ENCODE measurements around the gene COL3A1. TPM values are rescaled to one million over a fixed set of nuclear protein-coding genes. Genes with fewer than 3 reads are reported as not detected.

Gene COL3A1
- total and polyA plus RNA-seq, 4 experiments from 2014 or later, result not detected

- Mint-ChIP-seq H3K27ac (no peak overlapping the region), H3K36me3 (no peaks in the 10 kb centered on the region), H3K9me3 (no peaks in the 10 kb centered on the region), H3K4me3 (no peak overlapping the region), H3K27me3 (no peaks in the 10 kb centered on the region), H3K4me1 (no peaks in the 10 kb centered on the region)
- no peak overlapping the region for H3K4me3 ChIP-seq (ENCODE audit: low read length in 2 of 2)
- no peaks in the 10 kb centered on the region for H3K36me3 ChIP-seq (ENCODE audit: insufficient read depth, low read length)
- no peaks in the 10 kb centered on the region for H3K27me3 ChIP-seq (ENCODE audit: insufficient read depth, low read length)
- no peak overlapping the region for H3K27ac ChIP-seq (ENCODE audit: low read depth, low read length)
- no peaks in the 10 kb centered on the region for H3K4me1 ChIP-seq (ENCODE audit: insufficient read depth, low read length)
- ChIA-PET CTCF (ENCODE audit: partially characterized antibody) (no interaction called here), POLR2A (ENCODE audit: partially characterized antibody) (no interaction called here)
- DNase-seq, result no peak
- no peaks in the 10 kb centered on the region for H3K9me3 ChIP-seq (ENCODE audit: control insufficient read depth in 1 of 2, low read length in 2 of 2)
- intact Hi-C loops (cut with micrococcal nuclease), result no loop called here
Observed at GRCh38 chr2:188984680-188985079, 10.5 kb downstream of the COL3A1 start.

- Mint-ChIP-seq H3K27me3 (no peaks in the 10 kb centered on the region), H3K36me3 (no peaks in the 10 kb centered on the region), H3K4me3 (no peak overlapping the region), H3K27ac (no peak overlapping the region), H3K9me3 (no peaks in the 10 kb centered on the region), H3K4me1 (no peaks in the 10 kb centered on the region)
- no peak for DNase-seq
- H3K4me1 ChIP-seq (ENCODE audit: insufficient read depth, low read length), result no peaks in the 10 kb centered on the region
- H3K27ac ChIP-seq (ENCODE audit: low read depth, low read length), result no peak overlapping the region
- CTCF ChIA-PET (ENCODE audit: partially characterized antibody), result no interaction called here
- no peaks in the 10 kb centered on the region for H3K27me3 ChIP-seq (ENCODE audit: insufficient read depth, low read length)
- no peak overlapping the region for H3K4me3 ChIP-seq (ENCODE audit: low read length in 2 of 2)
- H3K36me3 ChIP-seq (ENCODE audit: insufficient read depth, low read length), result no peaks in the 10 kb centered on the region
- POLR2A ChIA-PET (ENCODE audit: partially characterized antibody), result no interaction called here
- H3K9me3 ChIP-seq (ENCODE audit: control insufficient read depth in 1 of 2, low read length in 2 of 2), result no peaks in the 10 kb centered on the region
- intact Hi-C loops (cut with micrococcal nuclease), result no loop called here
Observed at GRCh38 chr2:188986839-188987238, 12.7 kb downstream of the COL3A1 start.

GRCh38 chr2:188993247-188993646, 19.1 kb downstream of the COL3A1 start:
- Histone ChIP-seq H3K4me3 (ENCODE audit: low read length in 2 of 2) (no peak overlapping the region), H3K36me3 (ENCODE audit: insufficient read depth, low read length) (no peaks in the 10 kb centered on the region), H3K27ac (ENCODE audit: low read depth, low read length) (no peak overlapping the region), H3K4me1 (ENCODE audit: insufficient read depth, low read length) (no peaks in the 10 kb centered on the region), H3K27me3 (ENCODE audit: insufficient read depth, low read length) (no peaks in the 10 kb centered on the region), H3K9me3 (ENCODE audit: control insufficient read depth in 1 of 2, low read length in 2 of 2) (no peaks in the 10 kb centered on the region)
- H3K27ac Mint-ChIP-seq, result no peak overlapping the region
- no peak for DNase-seq
- H3K36me3 Mint-ChIP-seq, result no peaks in the 10 kb centered on the region
- POLR2A ChIA-PET (ENCODE audit: partially characterized antibody), result no interaction called here
- intact Hi-C loops (cut with micrococcal nuclease), result no loop called here
- CTCF ChIA-PET (ENCODE audit: partially characterized antibody), result no interaction called here
- no peaks in the 10 kb centered on the region for H3K9me3 Mint-ChIP-seq
- no peaks in the 10 kb centered on the region for H3K4me1 Mint-ChIP-seq
- H3K4me3 Mint-ChIP-seq, result no peak overlapping the region
- no peaks in the 10 kb centered on the region for H3K27me3 Mint-ChIP-seq

- CTCF ChIA-PET (ENCODE audit: partially characterized antibody), result no interaction called here
- H3K4me3 ChIP-seq (ENCODE audit: low read length in 2 of 2), result no peak overlapping the region
- Mint-ChIP-seq H3K4me1 (peaks cover 0 to 3% (median under 1%) of the 10 kb centered on the region in 4 donors), H3K9me3 (no peaks in the 10 kb centered on the region), H3K36me3 (no peaks in the 10 kb centered on the region), H3K4me3 (no peak overlapping the region), H3K27ac (peak overlapping the region in 1 of 7 donors; percentile 68), H3K27me3 (no peaks in the 10 kb centered on the region)
- no peaks in the 10 kb centered on the region for H3K9me3 ChIP-seq (ENCODE audit: control insufficient read depth in 1 of 2, low read length in 2 of 2)
- POLR2A ChIA-PET (ENCODE audit: partially characterized antibody), result no interaction called here
- H3K36me3 ChIP-seq (ENCODE audit: insufficient read depth, low read length), result no peaks in the 10 kb centered on the region
- no peak for DNase-seq
- intact Hi-C loops (cut with micrococcal nuclease), result no loop called here
- H3K27ac ChIP-seq (ENCODE audit: low read depth, low read length), result no peak overlapping the region
- H3K27me3 ChIP-seq (ENCODE audit: insufficient read depth, low read length), result no peaks in the 10 kb centered on the region
- H3K4me1 ChIP-seq (ENCODE audit: insufficient read depth, low read length), result no peaks in the 10 kb centered on the region
Observed at GRCh38 chr2:188997263-188997662, 23.1 kb downstream of the COL3A1 start.

GRCh38 chr2:189000221-189000620, 26.0 kb downstream of the COL3A1 start:
- peaks cover 0 to 9% (median under 1%) of the 10 kb centered on the region in 4 donors for H3K4me1 Mint-ChIP-seq
- intact Hi-C loops (cut with micrococcal nuclease), result no loop called here
- no peak for DNase-seq
- H3K9me3 Mint-ChIP-seq, result no peaks in the 10 kb centered on the region
- no peaks in the 10 kb centered on the region for H3K4me1 ChIP-seq (ENCODE audit: insufficient read depth, low read length)
- H3K36me3 ChIP-seq (ENCODE audit: insufficient read depth, low read length), result no peaks in the 10 kb centered on the region
- H3K36me3 Mint-ChIP-seq, result no peaks in the 10 kb centered on the region
- no peak overlapping the region for H3K4me3 Mint-ChIP-seq
- ChIA-PET POLR2A (ENCODE audit: partially characterized antibody) (no interaction called here), CTCF (ENCODE audit: partially characterized antibody) (no interaction called here)
- H3K27ac Mint-ChIP-seq, result no peak overlapping the region
- no peak overlapping the region for H3K4me3 ChIP-seq (ENCODE audit: low read length in 2 of 2)
- H3K9me3 ChIP-seq (ENCODE audit: control insufficient read depth in 1 of 2, low read length in 2 of 2), result no peaks in the 10 kb centered on the region
- no peaks in the 10 kb centered on the region for H3K27me3 Mint-ChIP-seq
- no peak overlapping the region for H3K27ac ChIP-seq (ENCODE audit: low read depth, low read length)
- no peaks in the 10 kb centered on the region for H3K27me3 ChIP-seq (ENCODE audit: insufficient read depth, low read length)

- DNase-seq, result no peak
- no peaks in the 10 kb centered on the region for H3K36me3 Mint-ChIP-seq
- ChIA-PET CTCF (ENCODE audit: partially characterized antibody) (no interaction called here), POLR2A (ENCODE audit: partially characterized antibody) (no interaction called here)
- Histone ChIP-seq H3K9me3 (ENCODE audit: control insufficient read depth in 1 of 2, low read length in 2 of 2) (no peaks in the 10 kb centered on the region), H3K4me1 (ENCODE audit: insufficient read depth, low read length) (no peaks in the 10 kb centered on the region), H3K27me3 (ENCODE audit: insufficient read depth, low read length) (no peaks in the 10 kb centered on the region), H3K27ac (ENCODE audit: low read depth, low read length) (no peak overlapping the region), H3K4me3 (ENCODE audit: low read length in 2 of 2) (no peak overlapping the region), H3K36me3 (ENCODE audit: insufficient read depth, low read length) (no peaks in the 10 kb centered on the region)
- no peak overlapping the region for H3K27ac Mint-ChIP-seq
- no peak overlapping the region for H3K4me3 Mint-ChIP-seq
- H3K27me3 Mint-ChIP-seq, result no peaks in the 10 kb centered on the region
- intact Hi-C loops (cut with micrococcal nuclease), result no loop called here
- H3K9me3 Mint-ChIP-seq, result no peaks in the 10 kb centered on the region
- peaks cover 0 to 9% (median under 1%) of the 10 kb centered on the region in 4 donors for H3K4me1 Mint-ChIP-seq
Observed at GRCh38 chr2:189002079-189002478, 27.9 kb downstream of the COL3A1 start.

GRCh38 chr2:189008555-189009262, 34.5 kb downstream of the COL3A1 start:
- Mint-ChIP-seq H3K36me3 (no peaks in the 10 kb centered on the region), H3K27ac (no peak overlapping the region), H3K27me3 (no peaks in the 10 kb centered on the region), H3K4me1 (peaks cover 0 to 3% (median 1%) of the 10 kb centered on the region in 4 donors), H3K9me3 (peaks cover 0 to 2% (median 0%) of the 10 kb centered on the region in 8 donors), H3K4me3 (no peak overlapping the region)
- Histone ChIP-seq H3K27ac (ENCODE audit: low read depth, low read length) (no peak overlapping the region), H3K9me3 (ENCODE audit: control insufficient read depth in 1 of 2, low read length in 2 of 2) (no peaks in the 10 kb centered on the region), H3K4me1 (ENCODE audit: insufficient read depth, low read length) (no peaks in the 10 kb centered on the region), H3K27me3 (ENCODE audit: insufficient read depth, low read length) (no peaks in the 10 kb centered on the region), H3K4me3 (ENCODE audit: low read length in 2 of 2) (no peak overlapping the region), H3K36me3 (ENCODE audit: insufficient read depth, low read length) (no peaks in the 10 kb centered on the region)
- no peak for DNase-seq
- POLR2A ChIA-PET (ENCODE audit: partially characterized antibody), result no interaction called here
- CTCF ChIA-PET (ENCODE audit: partially characterized antibody), result no interaction called here
- intact Hi-C loops (cut with micrococcal nuclease), result no loop called here

GRCh38 chr2:189010536-189010935, 36.4 kb downstream of the COL3A1 start:
- no peak overlapping the region for H3K27ac ChIP-seq (ENCODE audit: low read depth, low read length)
- no peak overlapping the region for H3K4me3 Mint-ChIP-seq
- H3K4me1 Mint-ChIP-seq, result peaks cover 0 to 3% (median 1%) of the 10 kb centered on the region in 4 donors
- H3K4me1 ChIP-seq (ENCODE audit: insufficient read depth, low read length), result no peaks in the 10 kb centered on the region
- H3K9me3 Mint-ChIP-seq, result peaks cover 0 to 2% (median 0%) of the 10 kb centered on the region in 8 donors
- no peaks in the 10 kb centered on the region for H3K27me3 ChIP-seq (ENCODE audit: insufficient read depth, low read length)
- DNase-seq, result no peak
- ChIA-PET CTCF (ENCODE audit: partially characterized antibody) (no interaction called here), POLR2A (ENCODE audit: partially characterized antibody) (no interaction called here)
- no peaks in the 10 kb centered on the region for H3K9me3 ChIP-seq (ENCODE audit: control insufficient read depth in 1 of 2, low read length in 2 of 2)
- no peaks in the 10 kb centered on the region for H3K36me3 Mint-ChIP-seq
- no peak overlapping the region for H3K4me3 ChIP-seq (ENCODE audit: low read length in 2 of 2)
- intact Hi-C loops (cut with micrococcal nuclease), result no loop called here
- H3K36me3 ChIP-seq (ENCODE audit: insufficient read depth, low read length), result no peaks in the 10 kb centered on the region
- no peak overlapping the region for H3K27ac Mint-ChIP-seq
- H3K27me3 Mint-ChIP-seq, result no peaks in the 10 kb centered on the region
